ENCODE data around the gene PRSS33.

The PRSS33 gene

GRCh38 chr16:2833776-2834175 is 46.4 kb upstream of the PRSS33 start:
- no peaks in the 10 kb centered on the region for H3K27me3 ChIP-seq (ENCODE audit: control insufficient read depth, insufficient read depth, low read length)
- peaks cover 2% of the 10 kb centered on the region for H3K79me2 ChIP-seq
- no peak for TF ChIP-seq CTCF (IDR thresholded peaks at IDR 0.05)

GRCh38 chr16:2831203-2831602 is 43.8 kb upstream of the PRSS33 start:
- Histone ChIP-seq H3K4me1 (peaks cover 20% of the 10 kb centered on the region), H3K27me3 (ENCODE audit: control insufficient read depth, insufficient read depth, low read length) (no peaks in the 10 kb centered on the region), H3K36me3 (ENCODE audit: control insufficient read depth, insufficient read depth, low read length) (no peaks in the 10 kb centered on the region), H3K4me3 (ENCODE audit: low read depth, low read length) (no peak overlapping the region), H3K27ac (no peak overlapping the region), H3K9me3 (ENCODE audit: control insufficient read depth, low read length) (no peaks in the 10 kb centered on the region), H3K9ac (no peak overlapping the region), H3K79me2 (peaks cover 2% of the 10 kb centered on the region), H2AFZ (no peak overlapping the region), H3K4me2 (ENCODE audit: low read length) (peak overlapping the region; percentile 62)
- TF ChIP-seq CTCF (IDR thresholded peaks at IDR 0.05) = no peak

More at GRCh38 chr16:2833776-2834175, 46.4 kb upstream of the PRSS33 start:
- peaks cover 20% of the 10 kb centered on the region for H3K4me1 ChIP-seq
- H2AFZ ChIP-seq = no peak overlapping the region
- H3K4me2 ChIP-seq (ENCODE audit: low read length) = no peak overlapping the region
- no peak overlapping the region for H3K9ac ChIP-seq
- no peak overlapping the region for H3K4me3 ChIP-seq (ENCODE audit: low read depth, low read length)
- no peaks in the 10 kb centered on the region for H3K9me3 ChIP-seq (ENCODE audit: control insufficient read depth, low read length)
- no peak overlapping the region for H3K27ac ChIP-seq
- H3K36me3 ChIP-seq (ENCODE audit: control insufficient read depth, insufficient read depth, low read length) = no peaks in the 10 kb centered on the region

GRCh38 chr16:2830355-2830695 is 43.0 kb upstream of the PRSS33 start:
- Histone ChIP-seq H3K27ac (peak overlapping the region; percentile 97), H3K4me2 (ENCODE audit: low read length) (peak overlapping the region; percentile 62), H2AFZ (peak overlapping the region; percentile 98), H3K9me3 (ENCODE audit: control insufficient read depth, low read length) (no peaks in the 10 kb centered on the region), H3K4me1 (peaks cover 20% of the 10 kb centered on the region), H3K36me3 (ENCODE audit: control insufficient read depth, insufficient read depth, low read length) (no peaks in the 10 kb centered on the region), H3K79me2 (peaks cover 2% of the 10 kb centered on the region), H3K4me3 (ENCODE audit: low read depth, low read length) (peak overlapping the region; percentile 43), H3K27me3 (ENCODE audit: control insufficient read depth, insufficient read depth, low read length) (no peaks in the 10 kb centered on the region), H3K9ac (peak overlapping the region; percentile 59)
- TF ChIP-seq CTCF (IDR thresholded peaks at IDR 0.05) = no peak

GRCh38 chr16:2829501-2830354 is 42.4 kb upstream of the PRSS33 start, which contains the start of gene ZG16B:
Gene ZG16B (plus strand): TSS chr16:2830303. CDS start chr16:2830442, 139 bp downstream.
- Histone ChIP-seq H2AFZ (peak within 1 kb of the TSS; percentile 98), H3K9me3 (ENCODE audit: control insufficient read depth, low read length) (no peaks in the 10 kb centered on the region)

More at GRCh38 chr16:2829501-2830354, 42.4 kb upstream of the PRSS33 start, which contains the start of gene ZG16B:
- no peak for TF ChIP-seq CTCF (IDR thresholded peaks at IDR 0.05)
- Histone ChIP-seq H3K4me1 (peaks cover 20% of the 10 kb centered on the region), H3K79me2 (peaks cover 2% of the 10 kb centered on the region), H3K36me3 (ENCODE audit: control insufficient read depth, insufficient read depth, low read length) (no peaks in the 10 kb centered on the region), H3K4me3 (ENCODE audit: low read depth, low read length) (peak within 1 kb of the TSS; percentile 43), H3K27ac (peak within 1 kb of the TSS; percentile 97), H3K9ac (peak within 1 kb of the TSS; percentile 59), H3K27me3 (ENCODE audit: control insufficient read depth, insufficient read depth, low read length) (no peaks in the 10 kb centered on the region), H3K4me2 (ENCODE audit: low read length) (peak within 1 kb of the TSS; percentile 62)

Data from parathyroid adenoma (tissue), 2 donors.